Brain microvascular endothelial cell (primary cell): ENCODE measurements around the gene KCNK4.

Experiments used
- DNase-seq: peaks from one replicate; pipeline ENCODE4 v3.0.0-alpha.2; 2020
- H3K27ac ChIP-seq: fragments of 250-450 bp; sonication (Bioruptor Pico); 2 replicates; pipeline ENCODE4 v1.5.1; 2020; ENCODE audit warnings: mild to moderate bottlenecking, moderate library complexity
- H3K27me3 ChIP-seq: fragments of 250-450 bp; sonication (Bioruptor Pico); replicated peaks from 2 replicates; pipeline ENCODE4 v1.5.1; 2020; ENCODE audit warnings: mild to moderate bottlenecking
- H3K36me3 ChIP-seq: fragments of 250-450 bp; sonication (Bioruptor Pico); replicated peaks from 2 replicates; pipeline ENCODE4 v1.5.1; 2020; ENCODE audit warnings: mild to moderate bottlenecking
- H3K4me3 ChIP-seq: 2 replicates; pipeline ENCODE4 v1.5.1; 2011; ENCODE audit warnings: low read depth, mild to moderate bottlenecking, control low read depth, low read length, moderate library complexity
- CTCF ChIP-seq: IDR thresholded peaks from 2 replicates; pipeline ENCODE4 v1.5.1; 2011; ENCODE audit warnings: low read depth, mild to moderate bottlenecking, moderate library complexity, low read length, control low read depth, inconsistent platforms; ENCODE audit errors: missing control alignments
- in situ Hi-C: cut with HindIII; loops from 2 replicates; pipeline ENCODE4 v1.10.0; 2017; ENCODE audit warnings: low sequenced_read_pairs, low pct_ligation_motif_present

The KCNK4 gene

GRCh38 chr11:64292460-64293254, 1.6 kb downstream of the KCNK4 start:
- H3K36me3 ChIP-seq: no peaks in the 10 kb centered on the region
- in situ Hi-C loops: no loop called here

GRCh38 chr11:64294774-64295173, 3.7 kb downstream of the KCNK4 start:
- peaks cover 79% of the 10 kb centered on the region for H3K27me3 ChIP-seq
- H3K27ac ChIP-seq: no peak overlapping the region
- DNase-seq: no peak
- H3K36me3 ChIP-seq: no peaks in the 10 kb centered on the region
- TF ChIP-seq CTCF: no peak
- in situ Hi-C loops: no loop called here
- H3K4me3 ChIP-seq: no peak overlapping the region

More at GRCh38 chr11:64292460-64293254, 1.6 kb downstream of the KCNK4 start:
- no peak overlapping the region for H3K4me3 ChIP-seq
- DNase-seq: no peak
- peaks cover 60% of the 10 kb centered on the region for H3K27me3 ChIP-seq
- no peak for TF ChIP-seq CTCF
- no peak overlapping the region for H3K27ac ChIP-seq

GRCh38 chr11:64295760-64296159, 4.7 kb downstream of the KCNK4 start:
- Histone ChIP-seq H3K36me3 (no peaks in the 10 kb centered on the region), H3K4me3 (no peak overlapping the region), H3K27ac (no peak overlapping the region), H3K27me3 (peaks cover 86% of the 10 kb centered on the region)
- no peak for TF ChIP-seq CTCF
- DNase-seq: no peak
- in situ Hi-C loops: no loop called here

GRCh38 chr11:64296236-64296635, 5.1 kb downstream of the KCNK4 start:
- Histone ChIP-seq H3K4me3 (no peak overlapping the region), H3K27ac (no peak overlapping the region), H3K36me3 (no peaks in the 10 kb centered on the region), H3K27me3 (peaks cover 81% of the 10 kb centered on the region)
- no peak for TF ChIP-seq CTCF
- in situ Hi-C loops: no loop called here
- no peak for DNase-seq

- Histone ChIP-seq H3K27me3 (peaks cover 73% of the 10 kb centered on the region), H3K27ac (no peak overlapping the region), H3K36me3 (no peaks in the 10 kb centered on the region), H3K4me3 (no peak overlapping the region)
- TF ChIP-seq CTCF: no peak
- DNase-seq: no peak
- in situ Hi-C loops: no loop called here
Observed at GRCh38 chr11:64296830-64297698, 6.0 kb downstream of the KCNK4 start.
